Measurements from ENCODE around the gene PACSIN1.
A peak's percentile ranks its signal among the peaks of the same experiment; 100 is the strongest.
"Not testable (repeated sequence)": the region's sequence is repeated elsewhere in the genome, so short reads cannot be mapped to it uniquely, and the experiment has no call there.

The PACSIN1 gene

GRCh38 chr6:34486106-34486740 lies 20.3 kb downstream of the PACSIN1 start:
- no peak for DNase-seq

GRCh38 chr6:34486886-34487285 lies 21.0 kb downstream of the PACSIN1 start:
- DNase-seq: not testable (repeated sequence)

GRCh38 chr6:34487536-34487935 lies 21.7 kb downstream of the PACSIN1 start:
- DNase-seq: no peak

GRCh38 chr6:34489207-34489805 lies 23.4 kb downstream of the PACSIN1 start:
- no peak for DNase-seq

- no peak for DNase-seq
Measured at GRCh38 chr6:34490390-34491090, 24.7 kb downstream of the PACSIN1 start.

GRCh38 chr6:34491091-34491430 lies 25.2 kb downstream of the PACSIN1 start:
- peak; percentile 66 for DNase-seq

- DNase-seq: no peak
Measured at GRCh38 chr6:34493344-34493743, 27.5 kb downstream of the PACSIN1 start.

GRCh38 chr6:34494973-34495372 lies 29.1 kb downstream of the PACSIN1 start:
- DNase-seq: no peak

- no peak for DNase-seq
Measured at GRCh38 chr6:34496103-34496685, 30.3 kb downstream of the PACSIN1 start.

GRCh38 chr6:34497411-34497810 lies 31.5 kb downstream of the PACSIN1 start:
- DNase-seq: no peak

- DNase-seq: no peak
Measured at GRCh38 chr6:34506718-34507117, 40.8 kb downstream of the PACSIN1 start.

GRCh38 chr6:34508425-34508824 lies 42.5 kb downstream of the PACSIN1 start:
- no peak for DNase-seq

GRCh38 chr6:34509782-34510181 lies 43.9 kb downstream of the PACSIN1 start:
- DNase-seq: no peak

- DNase-seq: peak; percentile 5
Measured at GRCh38 chr6:34510299-34510698, 44.4 kb downstream of the PACSIN1 start.

- no peak for DNase-seq
Measured at GRCh38 chr6:34511214-34511914, 45.5 kb downstream of the PACSIN1 start.

- peak; percentile 6 for DNase-seq
Measured at GRCh38 chr6:34511915-34512737, 46.2 kb downstream of the PACSIN1 start.

- peak; percentile 7 for DNase-seq
Measured at GRCh38 chr6:34512738-34513115, 46.9 kb downstream of the PACSIN1 start.

- DNase-seq: peak; percentile 11
Measured at GRCh38 chr6:34513646-34514045, 47.8 kb downstream of the PACSIN1 start.

- peak; percentile 7 for DNase-seq
Measured at GRCh38 chr6:34514112-34514511, 48.2 kb downstream of the PACSIN1 start.

- DNase-seq: peak; percentile 80
Measured at GRCh38 chr6:34514593-34515472, 49.0 kb downstream of the PACSIN1 start.
